ENCODE data around the gene MYOM1. TPM values are rescaled to one million over a fixed set of nuclear protein-coding genes. Genes with fewer than 3 reads are reported as not detected.

MYOM1 gene
- total RNA-seq, 1 experiment from 2014 or later, result 0.92 TPM

DNA sequence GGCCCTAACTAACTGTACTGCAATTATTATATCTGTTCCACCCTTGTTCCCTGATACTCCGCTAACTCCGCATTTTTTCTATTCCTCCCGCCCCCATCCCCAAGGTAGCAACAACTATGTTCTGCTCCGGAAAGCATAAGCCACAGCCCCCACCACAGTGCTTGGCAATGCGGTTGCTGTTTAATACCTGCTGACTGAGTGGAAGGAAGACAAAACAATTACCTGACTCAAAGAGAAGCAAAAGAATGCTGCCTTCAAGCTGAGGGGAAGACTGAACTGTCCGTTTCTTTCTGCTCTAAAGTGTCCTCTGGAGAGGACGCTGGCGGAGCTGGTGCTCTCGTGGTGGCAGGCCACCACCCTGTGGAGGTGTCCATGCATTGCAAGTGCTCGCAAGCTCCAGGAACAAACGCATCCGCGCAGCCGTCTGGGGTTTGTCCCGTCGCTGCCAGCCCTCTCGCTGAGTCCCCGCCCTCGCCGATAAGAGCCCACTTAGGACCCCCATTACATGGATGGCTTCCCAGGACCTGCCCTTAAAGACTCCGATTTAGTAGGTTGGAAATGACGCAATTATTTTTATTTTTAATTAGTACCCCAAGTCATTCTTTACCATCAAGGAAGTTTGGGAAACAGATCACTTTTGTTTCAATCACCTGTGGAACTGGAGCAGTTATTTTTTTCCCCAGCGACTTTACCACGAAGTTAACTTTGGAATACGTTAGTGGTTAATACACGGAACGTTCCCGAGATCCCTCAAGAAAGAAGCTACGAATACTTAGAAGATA is 26.3 kb upstream of the MYOM1 start:
- ChIA-PET POLR2A (interaction anchor here (0.5 to 0.9 kb wide), 3 partner anchors 17 to 373 kb away, joined by 3 to 4 read pairs (median 4); no protein-coding TSS in a partner anchor), CTCF (interaction anchor here (0.5 to 1.6 kb wide), 8 partner anchors 95 to 480 kb away, joined by 3 to 6 read pairs (median 4); no protein-coding TSS in a partner anchor)
- H3K36me3 ChIP-seq (ENCODE audit: control insufficient read depth, insufficient read depth, low read length), result peaks cover 22% of the 10 kb centered on the region
- DNase-seq (ENCODE audit: low read depth, low spot score), result no peak
- peaks cover 16% of the 10 kb centered on the region for H3K4me1 ChIP-seq (ENCODE audit: control insufficient read depth, insufficient read depth, low read length)
- in situ Hi-C loops (cut with HindIII; ENCODE audit: low pct_unique_long_range_greater_than_20kb, low sequenced_read_pairs), result no loop called here
- no peaks in the 10 kb centered on the region for H3K27me3 ChIP-seq (ENCODE audit: control insufficient read depth, insufficient read depth, low read length)
- no peaks in the 10 kb centered on the region for H3K9me3 ChIP-seq (ENCODE audit: control insufficient read depth, insufficient read depth, low read depth, low read length)
- TF ChIP-seq CTCF (IDR thresholded peaks at IDR 0.05) (peak; percentile 97), TCF7L2 (IDR thresholded peaks at IDR 0.05; ENCODE audit: low read depth, low read length) (no peak), SIN3A (IDR thresholded peaks at IDR 0.05; ENCODE audit: borderline replicate concordance, insufficient read depth, low read depth, low read length) (no peak), POLR2AphosphoS5 (IDR thresholded peaks at IDR 0.05; ENCODE audit: low read depth, low read length) (no peak)
- TF ChIP-seq, protein P1, sequence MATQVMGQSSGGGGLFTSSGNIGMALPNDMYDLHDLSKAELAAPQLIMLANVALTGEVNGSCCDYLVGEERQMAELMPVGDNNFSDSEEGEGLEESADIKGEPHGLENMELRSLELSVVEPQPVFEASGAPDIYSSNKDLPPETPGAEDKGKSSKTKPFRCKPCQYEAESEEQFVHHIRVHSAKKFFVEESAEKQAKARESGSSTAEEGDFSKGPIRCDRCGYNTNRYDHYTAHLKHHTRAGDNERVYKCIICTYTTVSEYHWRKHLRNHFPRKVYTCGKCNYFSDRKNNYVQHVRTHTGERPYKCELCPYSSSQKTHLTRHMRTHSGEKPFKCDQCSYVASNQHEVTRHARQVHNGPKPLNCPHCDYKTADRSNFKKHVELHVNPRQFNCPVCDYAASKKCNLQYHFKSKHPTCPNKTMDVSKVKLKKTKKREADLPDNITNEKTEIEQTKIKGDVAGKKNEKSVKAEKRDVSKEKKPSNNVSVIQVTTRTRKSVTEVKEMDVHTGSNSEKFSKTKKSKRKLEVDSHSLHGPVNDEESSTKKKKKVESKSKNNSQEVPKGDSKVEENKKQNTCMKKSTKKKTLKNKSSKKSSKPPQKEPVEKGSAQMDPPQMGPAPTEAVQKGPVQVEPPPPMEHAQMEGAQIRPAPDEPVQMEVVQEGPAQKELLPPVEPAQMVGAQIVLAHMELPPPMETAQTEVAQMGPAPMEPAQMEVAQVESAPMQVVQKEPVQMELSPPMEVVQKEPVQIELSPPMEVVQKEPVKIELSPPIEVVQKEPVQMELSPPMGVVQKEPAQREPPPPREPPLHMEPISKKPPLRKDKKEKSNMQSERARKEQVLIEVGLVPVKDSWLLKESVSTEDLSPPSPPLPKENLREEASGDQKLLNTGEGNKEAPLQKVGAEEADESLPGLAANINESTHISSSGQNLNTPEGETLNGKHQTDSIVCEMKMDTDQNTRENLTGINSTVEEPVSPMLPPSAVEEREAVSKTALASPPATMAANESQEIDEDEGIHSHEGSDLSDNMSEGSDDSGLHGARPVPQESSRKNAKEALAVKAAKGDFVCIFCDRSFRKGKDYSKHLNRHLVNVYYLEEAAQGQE (IDR thresholded peaks at IDR 0.05; ENCODE audit: insufficient read depth in 1 of 2, low read depth in 2 of 2, low read length in 1 of 2), result 0 out of 4 replicates have a peak, but pooled peaks of 1 of the 2 experiments have one; percentile 67
- peak overlapping the region; percentile 100 for H3K27ac ChIP-seq (ENCODE audit: low read length)
- intact Hi-C loops (cut with micrococcal nuclease; ENCODE audit: unreplicated experiment), result loop anchor here (1.0 to 5.0 kb wide), 3 partner anchors 94 to 314 kb away; partner anchors contain the start of gene LPIN2
- peak; percentile 75 for ATAC-seq
- H3K4me3 ChIP-seq (ENCODE audit: low read depth in 2 of 2, low read length in 2 of 2), result peak overlapping the region; percentile 91 to 98
- no TSS peak for BruUV-seq (replicated peaks)

GRCh38 chr18:3245185-3245564 is 25.4 kb upstream of the MYOM1 start:
- BruUV-seq (replicated peaks), result no TSS peak
- peak overlapping the region; percentile 100 for H3K27ac ChIP-seq (ENCODE audit: low read length)
- in situ Hi-C loops (cut with HindIII; ENCODE audit: low pct_unique_long_range_greater_than_20kb, low sequenced_read_pairs), result no loop called here

More at GRCh38 chr18:3245185-3245564, 25.4 kb upstream of the MYOM1 start:
- TF ChIP-seq POLR2AphosphoS5 (IDR thresholded peaks at IDR 0.05; ENCODE audit: low read depth, low read length) (no peak), CTCF (IDR thresholded peaks at IDR 0.05) (no peak), SIN3A (IDR thresholded peaks at IDR 0.05; ENCODE audit: borderline replicate concordance, insufficient read depth, low read depth, low read length) (no peak), TCF7L2 (IDR thresholded peaks at IDR 0.05; ENCODE audit: low read depth, low read length) (no peak)
- TF ChIP-seq, protein P1 (IDR thresholded peaks at IDR 0.05; ENCODE audit: insufficient read depth in 1 of 2, low read depth in 2 of 2, low read length in 1 of 2), result no peak
- Histone ChIP-seq H3K4me1 (ENCODE audit: control insufficient read depth, insufficient read depth, low read length) (peaks cover 8% of the 10 kb centered on the region), H3K27me3 (ENCODE audit: control insufficient read depth, insufficient read depth, low read length) (no peaks in the 10 kb centered on the region), H3K4me3 (ENCODE audit: low read depth in 2 of 2, low read length in 2 of 2) (peak overlapping the region; percentile 91 to 98), H3K36me3 (ENCODE audit: control insufficient read depth, insufficient read depth, low read length) (peaks cover 13% of the 10 kb centered on the region), H3K9me3 (ENCODE audit: control insufficient read depth, insufficient read depth, low read depth, low read length) (no peaks in the 10 kb centered on the region)
- ChIA-PET POLR2A (no interaction called here), CTCF (interaction anchor here (0.7 to 1.5 kb wide), 4 partner anchors 94 to 354 kb away, joined by 3 to 6 read pairs (median 5); no protein-coding TSS in a partner anchor)
- intact Hi-C loops (cut with micrococcal nuclease; ENCODE audit: unreplicated experiment), result loop anchor here (5.0 kb wide), 2 partner anchors 93 to 233 kb away; partner anchors contain the start of gene LPIN2
- ATAC-seq (no peak), DNase-seq (ENCODE audit: low read depth, low spot score) (no peak)
